GM18526 (cell line): ENCODE measurements around the gene EXOC6.

Experiments
- POLR2A ChIP-seq: IDR thresholded peaks from 3 replicates; pipeline ENCODE4 v1.6.1; 2011; ENCODE audit not compliant: insufficient read length; ENCODE audit errors: extremely low read depth

The EXOC6 gene

DNA sequence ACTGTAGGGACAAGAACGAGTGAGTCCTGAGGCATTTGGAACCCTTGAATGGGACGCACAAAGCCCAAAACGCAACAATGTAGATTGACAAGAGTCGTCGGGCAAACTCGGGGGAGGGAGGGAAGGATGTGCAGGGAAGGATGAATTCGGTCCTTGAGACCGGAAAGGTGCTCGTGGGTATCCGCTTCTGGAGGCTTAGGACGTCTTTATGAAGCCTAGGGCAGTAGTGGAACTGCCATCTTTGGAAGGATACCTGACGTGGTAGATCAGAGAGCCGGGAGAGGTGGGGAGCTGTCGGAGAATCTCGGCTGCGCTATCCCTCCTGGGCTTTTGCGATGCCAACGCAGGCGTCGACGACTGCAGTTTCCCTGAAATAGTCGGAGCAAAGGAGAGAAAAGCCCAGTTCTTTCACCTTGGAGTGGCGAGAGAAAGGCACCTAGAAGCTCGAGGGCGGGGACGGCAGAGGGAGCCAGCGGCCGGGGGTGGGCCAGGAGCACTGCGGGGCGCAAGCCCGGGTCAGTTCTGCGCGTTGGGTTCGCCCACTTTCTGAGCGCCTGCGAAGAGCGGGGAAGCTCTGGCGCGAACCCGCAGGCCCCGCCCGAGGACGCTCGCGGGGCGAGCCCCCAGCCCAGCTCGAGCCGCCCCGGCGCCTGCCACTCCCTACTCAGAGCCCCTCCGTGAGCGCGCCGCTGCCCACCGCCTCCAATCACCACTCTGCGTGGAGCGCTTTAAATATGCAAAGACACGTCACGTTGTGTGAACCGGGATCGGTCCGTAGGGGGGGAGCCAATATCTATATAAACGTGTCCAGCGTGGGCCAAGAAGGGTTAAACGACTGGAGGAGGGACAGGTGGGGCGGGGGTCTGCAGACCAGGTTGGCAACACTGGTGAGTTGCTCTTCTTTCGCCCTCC, 211.9 kb downstream of the EXOC6 start, which contains the start of gene CYP26C1:
CYP26C1 (plus strand) TSS at position 824 of the 912 bp plus-strand sequence. CDS start 466 bp downstream, outside the sequence.
- TF ChIP-seq POLR2A = no peak

DNA sequence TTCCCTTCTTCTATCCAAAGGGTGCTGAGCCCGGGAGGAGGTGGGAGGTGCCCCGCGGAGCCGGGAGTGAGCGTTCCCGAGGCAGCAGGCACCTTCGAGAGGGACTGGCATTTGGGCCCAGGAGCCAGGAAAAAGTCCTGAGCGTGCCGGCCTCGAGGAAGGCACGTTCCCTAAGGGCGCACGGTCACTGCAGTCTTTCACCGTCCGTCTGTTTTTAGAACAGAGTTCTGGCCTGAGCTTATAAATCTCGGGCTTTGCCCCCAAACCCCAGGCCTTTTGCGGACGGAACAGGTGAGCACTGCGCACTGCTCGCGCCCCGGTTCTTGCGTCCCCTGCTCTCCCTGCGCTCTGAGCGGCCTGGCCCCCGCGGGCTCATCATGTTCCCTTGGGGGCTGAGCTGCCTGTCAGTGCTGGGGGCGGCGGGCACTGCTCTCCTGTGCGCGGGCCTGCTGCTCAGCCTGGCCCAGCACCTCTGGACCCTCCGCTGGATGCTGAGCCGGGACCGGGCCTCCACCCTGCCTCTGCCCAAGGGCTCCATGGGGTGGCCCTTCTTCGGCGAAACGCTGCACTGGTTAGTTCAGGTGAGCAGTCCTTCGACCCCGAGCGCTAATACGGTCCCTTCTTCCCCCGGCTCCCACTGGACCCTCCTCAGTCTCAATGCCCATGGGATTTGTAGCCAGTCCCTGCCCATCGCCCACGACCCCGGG, 212.7 kb downstream of the EXOC6 start:
- no peak for TF ChIP-seq POLR2A

DNA sequence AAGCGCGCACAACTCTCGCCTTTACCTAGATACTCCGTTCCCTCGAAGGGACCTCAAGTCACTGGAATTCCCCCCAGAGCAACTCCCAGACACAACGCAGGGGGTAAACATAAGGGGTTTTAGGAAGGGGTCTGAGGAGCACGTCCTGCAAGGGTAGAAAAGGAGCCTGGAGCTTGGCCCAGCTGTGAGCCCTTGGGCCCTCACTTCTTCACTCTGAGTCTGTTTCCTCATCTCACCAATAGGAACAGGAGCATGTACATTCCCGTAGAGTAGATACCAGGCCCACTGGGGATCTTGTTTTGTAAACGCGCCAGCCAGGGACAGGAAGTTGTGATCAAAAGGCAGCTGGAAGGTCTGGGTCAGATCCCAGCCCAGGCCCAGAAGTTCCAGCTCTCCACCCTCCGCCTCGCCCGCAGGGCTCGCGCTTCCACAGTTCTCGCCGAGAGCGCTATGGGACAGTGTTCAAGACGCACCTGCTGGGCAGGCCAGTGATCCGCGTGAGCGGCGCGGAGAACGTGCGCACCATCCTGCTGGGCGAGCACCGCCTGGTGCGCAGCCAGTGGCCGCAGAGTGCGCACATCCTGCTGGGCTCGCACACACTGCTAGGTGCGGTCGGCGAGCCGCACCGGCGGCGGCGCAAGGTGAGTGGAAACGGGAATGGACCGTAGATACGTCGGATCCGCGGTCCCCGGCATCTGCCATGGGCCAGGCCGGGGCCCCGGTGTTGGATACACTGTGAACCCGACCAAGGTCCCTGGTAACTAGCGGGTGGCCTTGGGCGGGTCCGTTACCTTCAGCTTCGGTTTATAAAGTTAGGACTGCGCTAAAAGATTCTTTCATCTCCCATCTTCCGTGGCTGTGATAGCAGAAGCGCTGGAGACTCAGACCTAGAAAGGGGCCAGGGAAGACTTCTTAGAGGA, 213.5 kb downstream of the EXOC6 start:
- TF ChIP-seq POLR2A = no peak

DNA sequence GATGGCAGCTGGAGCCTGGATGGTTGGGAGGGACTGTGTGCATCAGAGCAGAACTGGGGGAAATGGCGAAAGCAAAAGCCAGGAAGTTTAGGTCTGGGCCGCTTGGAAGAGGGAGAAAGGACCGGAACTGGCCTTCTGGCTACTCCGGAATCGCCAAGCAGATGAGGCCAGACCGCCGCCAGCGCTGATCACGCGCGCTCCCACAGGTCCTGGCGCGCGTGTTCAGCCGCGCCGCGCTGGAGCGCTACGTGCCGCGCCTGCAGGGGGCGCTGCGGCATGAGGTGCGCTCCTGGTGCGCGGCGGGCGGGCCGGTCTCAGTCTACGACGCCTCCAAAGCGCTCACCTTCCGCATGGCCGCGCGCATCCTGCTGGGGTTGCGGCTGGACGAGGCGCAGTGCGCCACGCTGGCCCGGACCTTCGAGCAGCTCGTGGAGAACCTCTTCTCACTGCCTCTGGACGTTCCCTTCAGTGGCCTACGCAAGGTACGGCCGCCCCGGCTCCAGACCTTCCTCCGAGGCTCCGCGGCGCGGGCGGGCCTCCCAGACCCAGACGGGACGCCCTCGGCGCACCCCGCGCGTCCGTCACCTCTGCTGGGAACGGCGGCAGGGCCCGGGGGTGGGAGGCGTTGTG, 214.3 kb downstream of the EXOC6 start:
- no peak for TF ChIP-seq POLR2A

DNA sequence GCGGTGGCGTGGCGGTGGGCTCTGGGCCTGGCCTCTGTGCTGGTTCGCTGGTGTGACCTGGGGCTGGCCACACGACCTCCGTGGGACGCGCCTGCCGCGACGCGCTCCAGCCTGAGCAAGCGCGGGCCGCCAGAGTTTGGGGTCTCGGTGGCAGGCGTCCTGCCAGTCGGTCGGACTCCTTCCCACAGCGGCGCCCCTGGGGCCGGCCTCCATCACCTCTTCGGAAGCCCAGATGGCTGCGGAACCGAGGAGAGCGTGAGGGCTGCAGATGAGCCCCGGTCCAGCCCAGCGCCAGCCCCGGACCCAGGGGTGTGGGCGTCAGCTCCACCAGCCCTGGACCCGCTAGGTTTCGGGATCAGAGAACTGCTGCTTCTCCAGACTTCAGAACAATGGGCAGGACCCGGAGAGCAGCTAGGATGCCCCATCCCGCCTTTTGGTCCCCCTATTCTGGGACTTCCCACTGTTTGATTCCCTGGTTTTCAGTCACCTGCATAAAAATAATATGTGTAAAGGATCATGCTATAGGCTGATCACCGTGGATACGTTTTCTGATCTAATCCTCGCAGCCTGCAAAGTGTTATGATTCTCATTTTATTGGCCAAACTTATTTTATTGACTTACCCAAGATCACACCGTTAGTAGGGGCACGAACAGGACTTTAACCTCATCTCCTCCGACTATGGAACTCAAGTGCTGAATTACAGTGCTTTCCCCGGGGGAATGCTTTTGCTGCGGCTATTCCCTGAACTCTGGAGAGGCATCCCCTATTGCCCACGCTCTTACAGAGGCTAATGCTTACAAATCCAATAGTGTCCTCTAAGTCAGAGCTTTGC, 215.0 kb downstream of the EXOC6 start:
- TF ChIP-seq POLR2A = no peak

DNA sequence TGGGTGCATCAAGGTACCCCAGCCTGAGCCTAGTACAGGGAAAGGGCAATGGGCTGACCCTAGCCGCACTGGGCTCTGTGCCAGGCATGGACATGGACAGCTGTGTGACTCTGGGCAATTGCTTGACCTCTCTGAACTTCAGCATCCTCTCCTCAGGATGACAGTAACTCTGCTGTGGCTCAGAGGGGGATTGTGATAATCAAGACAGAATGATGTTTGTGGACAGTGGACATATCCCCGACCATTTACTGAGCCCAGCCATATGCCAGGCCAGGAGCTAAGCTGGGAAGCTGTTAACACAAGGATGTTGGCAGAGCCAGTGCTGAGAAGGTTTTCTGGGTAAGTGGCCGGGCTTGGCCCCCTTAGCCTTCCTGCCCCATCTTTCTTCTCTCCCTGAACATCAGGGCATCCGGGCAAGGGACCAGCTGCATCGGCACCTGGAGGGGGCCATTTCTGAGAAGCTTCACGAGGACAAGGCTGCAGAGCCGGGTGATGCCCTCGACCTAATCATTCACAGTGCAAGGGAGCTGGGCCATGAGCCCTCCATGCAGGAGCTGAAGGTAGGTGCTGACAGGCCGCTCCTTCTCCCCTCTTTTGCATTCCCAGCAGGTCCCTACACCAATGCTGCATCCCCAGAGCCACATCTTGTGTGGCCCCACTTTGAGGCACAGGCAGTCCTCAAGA, 215.8 kb downstream of the EXOC6 start:
- TF ChIP-seq POLR2A = no peak

DNA sequence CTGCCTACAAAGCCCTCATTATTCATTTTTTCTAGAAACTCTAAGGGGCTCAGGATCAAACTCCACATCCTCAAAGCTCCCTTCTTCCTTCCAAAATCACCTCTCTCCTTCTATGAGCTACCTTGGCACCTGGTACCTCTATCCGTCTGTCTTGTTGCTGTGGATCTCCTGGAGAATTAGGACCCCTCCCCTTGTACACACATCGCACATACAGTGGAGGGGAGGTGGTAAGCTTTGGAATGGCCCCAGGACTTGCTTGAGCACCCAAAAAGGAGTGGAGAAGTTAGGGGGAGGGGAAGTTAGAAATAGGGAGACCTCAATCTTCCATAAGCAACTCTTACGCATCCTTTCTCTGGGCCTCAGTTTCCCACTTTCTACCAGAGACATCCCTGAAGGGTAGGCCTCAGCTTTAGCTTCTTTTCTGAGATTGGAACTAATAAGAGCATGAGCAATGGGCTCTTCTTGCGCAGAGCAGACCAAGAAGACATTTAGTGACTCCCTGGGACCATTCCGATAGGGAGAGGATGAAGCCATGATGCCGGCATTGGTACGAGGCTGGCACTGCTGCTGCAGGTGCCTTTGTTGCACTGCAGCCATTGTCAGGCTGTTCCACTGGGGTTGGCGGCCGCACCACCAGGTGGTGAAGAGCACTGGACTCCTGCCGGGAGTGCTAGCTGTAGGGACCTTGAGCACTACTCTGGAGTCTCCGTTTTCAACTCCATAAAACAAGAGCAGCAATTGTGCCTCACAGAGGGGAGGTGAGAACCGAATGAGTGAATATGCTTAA, 216.7 kb downstream of the EXOC6 start:
- TF ChIP-seq POLR2A = no peak

DNA sequence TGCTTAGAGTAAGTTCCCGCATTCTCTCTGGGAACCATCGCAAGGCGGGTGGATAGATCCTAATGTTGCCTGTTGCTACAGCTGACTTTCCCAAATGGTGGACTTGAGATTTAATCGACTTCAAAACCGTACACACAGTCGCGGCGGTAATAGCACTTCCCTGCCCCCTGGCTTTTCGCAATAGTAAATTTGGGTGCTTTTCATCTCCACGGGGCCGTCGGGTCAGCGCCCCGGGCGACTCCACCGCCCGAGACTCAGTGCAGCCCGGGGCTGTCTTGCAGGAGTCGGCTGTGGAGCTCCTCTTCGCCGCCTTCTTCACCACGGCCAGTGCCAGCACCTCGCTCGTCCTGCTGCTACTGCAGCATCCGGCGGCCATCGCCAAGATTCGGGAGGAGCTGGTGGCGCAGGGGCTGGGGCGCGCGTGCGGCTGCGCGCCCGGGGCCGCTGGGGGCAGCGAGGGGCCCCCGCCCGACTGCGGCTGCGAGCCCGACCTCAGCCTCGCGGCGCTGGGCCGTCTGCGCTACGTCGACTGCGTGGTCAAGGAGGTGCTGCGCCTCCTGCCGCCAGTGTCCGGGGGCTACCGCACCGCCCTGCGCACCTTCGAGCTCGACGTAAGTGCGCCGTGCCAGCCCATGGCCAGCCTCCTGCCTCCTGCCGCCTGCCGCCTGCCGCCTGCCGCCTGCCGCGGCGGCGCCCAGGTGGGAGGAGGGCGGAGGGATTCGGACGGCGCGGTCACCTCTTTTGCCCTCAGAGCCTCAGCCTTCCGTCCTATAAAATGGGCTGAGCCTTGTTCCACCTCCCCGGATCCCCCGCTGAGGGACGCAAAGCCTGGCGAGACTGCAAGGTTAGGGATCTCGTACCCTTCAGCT, 217.6 kb downstream of the EXOC6 start:
- TF ChIP-seq POLR2A = no peak

DNA sequence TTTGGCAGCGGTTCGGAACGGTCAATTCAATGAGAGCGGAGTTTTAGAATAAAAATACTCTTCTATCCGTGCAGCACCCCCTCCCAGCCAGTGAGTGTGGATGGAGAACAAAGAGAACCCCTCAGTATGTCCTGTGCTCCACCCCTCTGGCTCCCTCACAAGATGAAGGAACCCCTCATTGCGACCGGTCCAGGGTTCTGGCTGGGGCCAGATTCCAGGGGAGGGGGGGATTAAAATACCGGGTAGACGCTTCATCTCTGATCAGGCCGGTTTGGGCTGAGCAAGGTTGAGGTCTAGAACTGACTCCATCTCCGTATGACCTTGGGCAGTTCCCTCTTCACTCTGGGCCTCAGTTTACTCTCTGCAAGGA, 218.2 kb downstream of the EXOC6 start:
- no peak for TF ChIP-seq POLR2A

DNA sequence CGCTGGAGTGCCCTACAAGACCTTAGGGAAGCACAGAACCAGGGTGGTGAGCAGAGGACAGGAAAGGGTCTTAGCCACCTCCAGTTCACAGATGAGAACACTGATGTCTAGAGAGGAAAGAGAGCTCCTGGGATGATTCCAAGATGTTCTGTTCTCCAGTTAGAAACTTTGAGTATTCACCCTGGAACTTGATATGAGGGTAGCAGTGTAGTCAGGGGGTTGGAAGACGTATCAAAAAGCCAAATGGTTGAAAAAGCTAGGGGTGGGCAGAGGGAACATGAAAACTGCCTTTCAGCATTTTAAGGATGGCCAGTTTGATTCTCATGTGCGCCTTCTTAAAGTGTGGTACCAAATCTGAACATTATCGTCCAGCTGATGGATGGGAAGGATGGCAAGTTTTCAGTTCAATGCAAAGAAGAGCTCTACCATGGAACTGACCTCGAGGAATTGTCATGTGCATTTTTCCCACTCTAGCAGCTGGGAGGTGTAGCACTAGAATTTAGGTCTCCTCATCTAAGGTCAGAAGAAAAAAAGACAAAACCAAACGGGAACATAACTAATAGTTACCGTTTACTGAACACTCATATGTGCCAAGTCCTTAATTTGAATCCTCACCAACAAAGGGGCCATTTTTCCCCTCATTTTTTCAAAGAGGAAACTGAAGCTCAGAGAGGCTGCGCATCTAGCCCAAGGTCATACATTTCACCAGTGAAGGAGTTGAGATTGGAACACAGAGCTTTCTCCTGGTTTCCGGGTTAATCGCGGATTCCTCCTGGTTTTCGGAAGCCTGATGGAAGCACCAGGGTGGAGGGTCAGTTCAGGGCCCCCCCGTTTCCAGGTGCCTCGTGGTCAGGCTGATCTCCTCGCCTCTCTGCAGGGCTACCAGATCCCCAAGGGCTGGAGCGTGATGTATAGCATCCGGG, 219.4 kb downstream of the EXOC6 start:
- TF ChIP-seq POLR2A = no peak
